Endothelial cell of umbilical vein (primary cell): ENCODE results near the gene SNORC. TPM values are rescaled to one million over a fixed set of nuclear protein-coding genes. Genes with fewer than 3 reads are reported as not detected.

Source experiments
- BruUV-seq: library from RNA; stranded (reverse); fragments of 400-500 nt; replicated peaks from 2 replicates; lab custom pipeline; 2021; lab: Mats Ljungman, UMichigan
- CTCF ChIA-PET: fragments of 300-600, 350-600 bp; sonication (Branson Sonifier 250); formaldehyde crosslinking; loops from one replicate; lab custom pipeline; 2021; ENCODE audit warnings: antibody characterized with exemption, inconsistent platforms; lab: Charles Lee
- POLR2A ChIA-PET: fragments of 300-600, 350-600 bp; sonication (Branson Sonifier 250); formaldehyde crosslinking; loops from one replicate; lab custom pipeline; 2021; ENCODE audit warnings: antibody characterized with exemption, inconsistent platforms; lab: Charles Lee
- DNase-seq: peaks from one replicate; pipeline ENCODE4 v3.0.0-alpha.2; 2011; ENCODE audit warnings: low read depth, low spot score
- FAIRE-seq: peaks from 2 replicates; lab custom pipeline; 2011; peaks lifted over from hg19 to GRCh38; lab: Jason Lieb, UNC
- H2AFZ ChIP-seq: 2 replicates; pipeline ENCODE4 v1.6.0; 2012; ENCODE audit warnings: low read depth, low read length, control low read depth, inconsistent platforms
- H3K27ac ChIP-seq: 2 replicates; pipeline ENCODE4 v1.5.1; 2011; ENCODE audit warnings: low read depth, mild to moderate bottlenecking, control low read depth, low read length, moderate library complexity; ENCODE audit not compliant: insufficient read depth
- H3K27me3 ChIP-seq, 2 experiments: 2 replicates each; pipeline versions ENCODE4 v1.6.0 to v1.6.1; 2011; ENCODE audit warnings: low read length in 2 of 2, mixed read lengths in 1 of 2; ENCODE audit not compliant: control insufficient read depth in 2 of 2, insufficient read depth in 2 of 2
- H3K36me3 ChIP-seq, 2 experiments: 2 replicates in 1 of 2; 3 replicates in 1 of 2; pipeline ENCODE4 v1.5.1; 2011; ENCODE audit warnings: low read length in 2 of 2, mild to moderate bottlenecking in 1 of 2, moderate library complexity in 1 of 2; ENCODE audit not compliant: control insufficient read depth in 2 of 2, insufficient read depth in 2 of 2; ENCODE audit errors: extremely low read depth in 1 of 2
- H3K4me1 ChIP-seq: 3 replicates; pipeline ENCODE4 v1.5.1; 2011; ENCODE audit warnings: mild to moderate bottlenecking, low read length; ENCODE audit not compliant: control insufficient read depth, insufficient read depth; ENCODE audit errors: extremely low read depth
- H3K4me2 ChIP-seq: 2 replicates; pipeline ENCODE4 v1.6.1; 2011; ENCODE audit warnings: low read length, control low read depth, mixed read lengths; ENCODE audit not compliant: insufficient read depth
- H3K4me3 ChIP-seq, 3 experiments: fragments of 200-600 bp in 1 of 3; sonication (generic), shearing (Covaris generic) in 1 of 3; replicated peaks in 1 of 3; 2 replicates each; pipeline ENCODE4 v1.5.1; 2011 to 2016; ENCODE audit warnings: control low read depth in 3 of 3, low read length in 3 of 3, mild to moderate bottlenecking in 2 of 3, inconsistent platforms in 1 of 3, low read depth in 1 of 3, moderate library complexity in 1 of 3; ENCODE audit not compliant: insufficient read depth in 1 of 3
- H3K79me2 ChIP-seq: 2 replicates; pipeline ENCODE4 v1.6.0; 2012; ENCODE audit warnings: low read length, inconsistent platforms; ENCODE audit not compliant: control insufficient read depth, insufficient read depth
- H3K9ac ChIP-seq: replicated peaks from 2 replicates; pipeline ENCODE3; 2011; ENCODE audit warnings: low read length, control low read depth; ENCODE audit not compliant: insufficient read depth; ENCODE audit errors: extremely low read depth
- H3K9me1 ChIP-seq: replicated peaks from 3 replicates; pipeline ENCODE4 v1.6.0; 2011; ENCODE audit warnings: mild to moderate bottlenecking, low read length; ENCODE audit not compliant: control insufficient read depth, insufficient read depth; ENCODE audit errors: extremely low read depth
- H3K9me3 ChIP-seq: replicated peaks from 2 replicates; pipeline ENCODE4 v1.5.1; 2012; ENCODE audit warnings: low read length, inconsistent platforms; ENCODE audit not compliant: control insufficient read depth, insufficient read depth
- H4K20me1 ChIP-seq: replicated peaks from 2 replicates; pipeline ENCODE3; 2011; ENCODE audit warnings: mild to moderate bottlenecking, low read length; ENCODE audit not compliant: control insufficient read depth, insufficient read depth; ENCODE audit errors: extremely low read depth
- CTCF ChIP-seq, 2 donors: IDR thresholded peaks; 1 replicate in 1 of 2; 2 replicates in 1 of 2; pipeline ENCODE4 v1.5.1; 2011; ENCODE audit warnings: low read length in 2 of 2, mild to moderate bottlenecking in 2 of 2, moderate library complexity in 2 of 2, control low read depth in 1 of 2, inconsistent platforms in 1 of 2, low read depth in 1 of 2; ENCODE audit not compliant: insufficient read depth in 1 of 2; ENCODE audit errors: extremely low read depth in 1 of 2
- JUN ChIP-seq: IDR thresholded peaks from 2 replicates; pipeline ENCODE4 v1.6.1; 2011; ENCODE audit warnings: borderline replicate concordance, low read depth; ENCODE audit not compliant: insufficient read length, insufficient read depth
- dilution Hi-C: fragments of 300-500 bp; cut with MboI; formaldehyde crosslinking; loops from one replicate; pipeline ENCODE4 v1.15.0; 2019; ENCODE audit warnings: low sequenced_read_pairs; ENCODE audit not compliant: extremely low pct_ligation_motif_present
- intact Hi-C: fragments of 100-400 bp; cut with micrococcal nuclease; formaldehyde crosslinking; loops from one replicate; pipeline ENCODE4 v1.10.0; 2022
- polyA plus RNA-seq, 4 experiments: library from polyadenylated mRNA; depleted of rRNA in 3 of 4; stranded (reverse) in 3 of 4; unstranded in 1 of 4; fragments of >200 nt; gene quantifications; 2 replicates each; pipeline versions ENCODE4 v1.2.1 to v1.2.3, GENCODE V29; 2011 to 2012; ENCODE audit warnings: missing spikeins in 1 of 4
- total RNA-seq: library from RNA; stranded (reverse); gene quantifications from 2 replicates; pipeline ENCODE4 v1.2.3, GENCODE V29; 2021

SNORC gene
- total and polyA plus RNA-seq, 2 donors (not counting 3 experiments of a cell fraction or from before 2014, with no cell fraction given), result 1.4 to 4.0 TPM

- H3K36me3 ChIP-seq, result no peaks in the 10 kb centered on the region
- no peaks in the 10 kb centered on the region for H3K4me1 ChIP-seq
- no peaks in the 10 kb centered on the region for H3K9me1 ChIP-seq
- FAIRE-seq (no peak), DNase-seq (no peak)
- TF ChIP-seq CTCF (IDR thresholded peaks at IDR 0.05; ENCODE audit: extremely low read depth in 1 of 2, insufficient read depth in 1 of 2, low read depth in 1 of 2, low read length in 2 of 2) (peak in 1 of 2 donors; percentile 4), JUN (no peak)
- H3K4me2 ChIP-seq, result no peak overlapping the region
- intact Hi-C loops, result loop anchor here (10.0 kb wide), 1 partner anchor 167 kb away; no protein-coding TSS in a partner anchor
- H3K27ac ChIP-seq, result no peak overlapping the region
- CTCF ChIA-PET, result interaction anchor here (1.0 to 1.7 kb wide), 4 partner anchors 11 to 167 kb away, joined by 3 to 9 read pairs (median 6); no protein-coding TSS in a partner anchor
- no peaks in the 10 kb centered on the region for H3K27me3 ChIP-seq
- H2AFZ ChIP-seq, result no peak overlapping the region
- H3K4me3 ChIP-seq, result no peak overlapping the region
- no TSS peak for BruUV-seq
- dilution Hi-C loops, result no loop called here
- no peak overlapping the region for H3K9ac ChIP-seq
- H3K79me2 ChIP-seq, result no peaks in the 10 kb centered on the region
- POLR2A ChIA-PET, result no interaction called here
- H3K9me3 ChIP-seq, result no peaks in the 10 kb centered on the region
- H4K20me1 ChIP-seq, result no peaks in the 10 kb centered on the region
Observed at GRCh38 chr2:232887171-232887850, 17.2 kb downstream of the SNORC start.
